HepG2 (cell line): ENCODE measurements around the gene ANKRD6. TPM values are rescaled to one million over a fixed set of nuclear protein-coding genes. Genes with fewer than 3 reads are reported as not detected.

Source experiments
- ATM ChIP-seq: fragments of 450-650 bp; IDR thresholded peaks from 2 replicates; pipeline ENCODE4 v1.7.1; 2017; ENCODE audit warnings: mild to moderate bottlenecking, borderline replicate concordance
- CEBPB ChIP-seq: IDR thresholded peaks from 2 replicates; pipeline ENCODE4 v1.6.1; 2011; ENCODE audit warnings: low read depth, low read length, improper control_type of control experiment, borderline replicate concordance
- ELF3 ChIP-seq: IDR thresholded peaks from 2 replicates; pipeline ENCODE4 v1.6.1; 2016; ENCODE audit warnings: missing genetic modification reagents, missing compliant biosample characterization
- HNRNPUL1 ChIP-seq: fragments of 200-400 bp; formaldehyde crosslinking; IDR thresholded peaks from 2 replicates; pipeline ENCODE4 v1.6.1; 2017; ENCODE audit warnings: low read depth, mild to moderate bottlenecking, low read length, moderate library complexity
- MEIS1 ChIP-seq: sonication (generic); formaldehyde crosslinking; IDR thresholded peaks from 2 replicates; pipeline ENCODE4 v1.9.0; 2021; ENCODE audit warnings: mild to moderate bottlenecking, missing genetic modification reagents, moderate library complexity, borderline replicate concordance
- PHF8 ChIP-seq: sonication (generic); formaldehyde crosslinking; IDR thresholded peaks from 2 replicates; pipeline ENCODE4 v1.5.0; 2020; ENCODE audit warnings: missing genetic modification reagents
- RAD21 ChIP-seq: fragments of 450-650 bp; formaldehyde crosslinking; IDR thresholded peaks from 2 replicates; pipeline ENCODE4 v1.5.0; 2020; ENCODE audit warnings: mild to moderate bottlenecking
- ZFP62 ChIP-seq: sonication (generic); formaldehyde crosslinking; IDR thresholded peaks from 2 replicates; pipeline ENCODE4 v1.4.0; 2020; ENCODE audit warnings: missing genetic modification reagents
- ZNF121 ChIP-seq: sonication (generic); formaldehyde crosslinking; IDR thresholded peaks from 2 replicates; pipeline ENCODE4 v1.5.0; 2020; ENCODE audit warnings: mild to moderate bottlenecking, missing genetic modification reagents
- ZSCAN25 ChIP-seq: sonication (generic); formaldehyde crosslinking; IDR thresholded peaks from 2 replicates; pipeline ENCODE4 v1.8.0; 2022; ENCODE audit warnings: mild to moderate bottlenecking, missing genetic modification reagents
- polyA plus RNA-seq, 8 experiments: library from polyadenylated mRNA; depleted of rRNA in 3 of 8; stranded (reverse) in 7 of 8; unstranded in 1 of 8; fragments of >200 nt; fragmentation: Illumina TruSeq in 4 of 8; extraction: Trizol in 4 of 8; gene quantifications; 2 replicates each; pipeline versions ENCODE4 v1.2.1 to v1.2.3, GENCODE V29; 2011 to 2016; ENCODE audit warnings: low read depth in 4 of 8, missing spikeins in 1 of 8, mixed read lengths in 1 of 8; ENCODE audit not compliant: insufficient read depth in 1 of 8
- total RNA-seq, 5 experiments: library from RNA; depleted of rRNA; stranded (reverse); fragments of >200 nt; fragmentation: Illumina TruSeq; extraction: Trizol; gene quantifications; 2 replicates each; pipeline ENCODE4 v1.2.3, GENCODE V29; 2016; ENCODE audit warnings: low read depth in 1 of 5
- TF ChIP-seq, protein P1 (sequence below): fragments of 450-650 bp; IDR thresholded peaks from 2 replicates; pipeline ENCODE4 v1.6.1; 2017; ENCODE audit warnings: mild to moderate bottlenecking
- TF ChIP-seq, protein P2 (sequence below): sonication (generic); formaldehyde crosslinking; IDR thresholded peaks from 2 replicates; pipeline ENCODE4 v1.5.0; 2020; ENCODE audit warnings: mild to moderate bottlenecking, missing genetic modification reagents, moderate library complexity
- TF ChIP-seq, protein P3 (sequence below): IDR thresholded peaks from 2 replicates; pipeline ENCODE4 v1.6.1; 2018; ENCODE audit warnings: missing genetic modification reagents, mild to moderate bottlenecking, missing compliant biosample characterization

ANKRD6 gene
- total and polyA plus RNA-seq, 2 of the 13 experiments (the other 11 are each of a cell fraction or from before 2014, with no cell fraction given) = 0.18 to 0.36 TPM

DNA sequence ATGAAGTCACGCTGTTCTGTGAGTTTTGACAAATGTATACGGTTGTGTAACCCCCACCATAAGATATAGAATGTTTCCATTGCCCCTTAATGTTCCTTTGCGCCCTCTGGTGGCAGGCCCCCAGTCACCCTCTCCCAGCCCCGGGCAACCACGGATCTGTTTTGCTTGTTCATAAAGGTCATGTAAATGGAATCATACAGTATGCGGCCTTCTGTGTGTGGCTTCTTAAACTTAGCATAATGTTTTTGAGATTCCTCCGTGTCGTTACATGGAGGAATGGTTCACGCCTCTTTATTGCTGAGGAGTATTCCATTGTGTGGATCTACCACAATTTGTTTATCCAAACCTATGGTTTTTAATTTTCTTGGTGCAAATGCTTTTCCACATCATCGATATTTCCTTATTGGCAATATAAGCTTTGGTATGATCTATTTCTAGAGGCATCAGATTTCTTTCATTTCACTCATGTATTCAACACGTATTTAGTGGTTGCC, 177.2 kb downstream of the ANKRD6 start (continued):
- TF ChIP-seq, protein P1, sequence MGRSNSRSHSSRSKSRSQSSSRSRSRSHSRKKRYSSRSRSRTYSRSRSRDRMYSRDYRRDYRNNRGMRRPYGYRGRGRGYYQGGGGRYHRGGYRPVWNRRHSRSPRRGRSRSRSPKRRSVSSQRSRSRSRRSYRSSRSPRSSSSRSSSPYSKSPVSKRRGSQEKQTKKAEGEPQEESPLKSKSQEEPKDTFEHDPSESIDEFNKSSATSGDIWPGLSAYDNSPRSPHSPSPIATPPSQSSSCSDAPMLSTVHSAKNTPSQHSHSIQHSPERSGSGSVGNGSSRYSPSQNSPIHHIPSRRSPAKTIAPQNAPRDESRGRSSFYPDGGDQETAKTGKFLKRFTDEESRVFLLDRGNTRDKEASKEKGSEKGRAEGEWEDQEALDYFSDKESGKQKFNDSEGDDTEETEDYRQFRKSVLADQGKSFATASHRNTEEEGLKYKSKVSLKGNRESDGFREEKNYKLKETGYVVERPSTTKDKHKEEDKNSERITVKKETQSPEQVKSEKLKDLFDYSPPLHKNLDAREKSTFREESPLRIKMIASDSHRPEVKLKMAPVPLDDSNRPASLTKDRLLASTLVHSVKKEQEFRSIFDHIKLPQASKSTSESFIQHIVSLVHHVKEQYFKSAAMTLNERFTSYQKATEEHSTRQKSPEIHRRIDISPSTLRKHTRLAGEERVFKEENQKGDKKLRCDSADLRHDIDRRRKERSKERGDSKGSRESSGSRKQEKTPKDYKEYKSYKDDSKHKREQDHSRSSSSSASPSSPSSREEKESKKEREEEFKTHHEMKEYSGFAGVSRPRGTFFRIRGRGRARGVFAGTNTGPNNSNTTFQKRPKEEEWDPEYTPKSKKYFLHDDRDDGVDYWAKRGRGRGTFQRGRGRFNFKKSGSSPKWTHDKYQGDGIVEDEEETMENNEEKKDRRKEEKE = no peak
- TF ChIP-seq HNRNPUL1 = no peak
- TF ChIP-seq, protein P2, sequence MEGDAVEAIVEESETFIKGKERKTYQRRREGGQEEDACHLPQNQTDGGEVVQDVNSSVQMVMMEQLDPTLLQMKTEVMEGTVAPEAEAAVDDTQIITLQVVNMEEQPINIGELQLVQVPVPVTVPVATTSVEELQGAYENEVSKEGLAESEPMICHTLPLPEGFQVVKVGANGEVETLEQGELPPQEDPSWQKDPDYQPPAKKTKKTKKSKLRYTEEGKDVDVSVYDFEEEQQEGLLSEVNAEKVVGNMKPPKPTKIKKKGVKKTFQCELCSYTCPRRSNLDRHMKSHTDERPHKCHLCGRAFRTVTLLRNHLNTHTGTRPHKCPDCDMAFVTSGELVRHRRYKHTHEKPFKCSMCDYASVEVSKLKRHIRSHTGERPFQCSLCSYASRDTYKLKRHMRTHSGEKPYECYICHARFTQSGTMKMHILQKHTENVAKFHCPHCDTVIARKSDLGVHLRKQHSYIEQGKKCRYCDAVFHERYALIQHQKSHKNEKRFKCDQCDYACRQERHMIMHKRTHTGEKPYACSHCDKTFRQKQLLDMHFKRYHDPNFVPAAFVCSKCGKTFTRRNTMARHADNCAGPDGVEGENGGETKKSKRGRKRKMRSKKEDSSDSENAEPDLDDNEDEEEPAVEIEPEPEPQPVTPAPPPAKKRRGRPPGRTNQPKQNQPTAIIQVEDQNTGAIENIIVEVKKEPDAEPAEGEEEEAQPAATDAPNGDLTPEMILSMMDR (CRISPR knock-in tag) = peak; percentile 82
- TF ChIP-seq ELF3 (CRISPR knock-in tag) = no peak
- peak; percentile 54; the same call in 1 of the 2 replicates for TF ChIP-seq RAD21 (CRISPR knock-in tag)
- TF ChIP-seq, protein P3, sequence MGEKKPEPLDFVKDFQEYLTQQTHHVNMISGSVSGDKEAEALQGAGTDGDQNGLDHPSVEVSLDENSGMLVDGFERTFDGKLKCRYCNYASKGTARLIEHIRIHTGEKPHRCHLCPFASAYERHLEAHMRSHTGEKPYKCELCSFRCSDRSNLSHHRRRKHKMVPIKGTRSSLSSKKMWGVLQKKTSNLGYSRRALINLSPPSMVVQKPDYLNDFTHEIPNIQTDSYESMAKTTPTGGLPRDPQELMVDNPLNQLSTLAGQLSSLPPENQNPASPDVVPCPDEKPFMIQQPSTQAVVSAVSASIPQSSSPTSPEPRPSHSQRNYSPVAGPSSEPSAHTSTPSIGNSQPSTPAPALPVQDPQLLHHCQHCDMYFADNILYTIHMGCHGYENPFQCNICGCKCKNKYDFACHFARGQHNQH = no peak
- no peak for TF ChIP-seq ZFP62 (CRISPR knock-in tag)
- TF ChIP-seq ATM = no peak
- TF ChIP-seq ZNF121 (CRISPR knock-in tag) = no peak
- no peak for TF ChIP-seq MEIS1 (CRISPR knock-in tag)
- 0 out of 2 replicates have a peak, but pooled peaks have one; percentile 30 for TF ChIP-seq CEBPB
- no peak for TF ChIP-seq PHF8 (CRISPR knock-in tag)
- peak; percentile 89 for TF ChIP-seq ZSCAN25 (CRISPR knock-in tag)
